Endometrial microvascular endothelial cells (primary cell): Measurements from ENCODE around the gene VPS45. TPM values are rescaled to one million over a fixed set of nuclear protein-coding genes. Genes with fewer than 3 reads are reported as not detected.

Experiments used
- in situ Hi-C: cut with HindIII; loops from 2 replicates; pipeline ENCODE4 v1.10.0; 2017; ENCODE audit warnings: low sequenced_read_pairs, low pct_unique_long_range_greater_than_20kb; ENCODE audit errors: inconsistent ontology term
- total RNA-seq: library from RNA; depleted of rRNA; stranded (reverse); fragments of >200 nt; gene quantifications from one replicate; pipeline ENCODE4 v1.2.3, GENCODE V29; 2015; ENCODE audit errors: inconsistent ontology term

The VPS45 gene
- total RNA-seq, 1 donor from 2014 or later: 23.4 TPM

GRCh38 chr1:150066838-150067183 lies 765 bp upstream of the VPS45 start:
- in situ Hi-C loops: loop anchor here (25.0 kb wide), 1 partner anchor 95 kb away; no protein-coding TSS in a partner anchor

GRCh38 chr1:150068109-150068435 lies 496 bp downstream of the VPS45 start:
- in situ Hi-C loops: loop anchor here (25.0 kb wide), 1 partner anchor 94 kb away; no protein-coding TSS in a partner anchor

GRCh38 chr1:150069923-150070322 lies 2.3 kb downstream of the VPS45 start:
- in situ Hi-C loops: loop anchor here (25.0 kb wide), 1 partner anchor 92 kb away; no protein-coding TSS in a partner anchor

GRCh38 chr1:150072959-150073358 lies 5.4 kb downstream of the VPS45 start:
- in situ Hi-C loops: loop anchor here (25.0 kb wide), 1 partner anchor 89 kb away; no protein-coding TSS in a partner anchor

- in situ Hi-C loops: loop anchor here (25.0 kb wide), 1 partner anchor 89 kb away; no protein-coding TSS in a partner anchor
Measured at GRCh38 chr1:150073516-150073915, 5.9 kb downstream of the VPS45 start.

GRCh38 chr1:150076066-150076465 lies 8.5 kb downstream of the VPS45 start:
- in situ Hi-C loops: no loop called here

- in situ Hi-C loops: no loop called here
Measured at GRCh38 chr1:150076985-150077384, 9.4 kb downstream of the VPS45 start.

- in situ Hi-C loops: no loop called here
Measured at GRCh38 chr1:150080784-150081183, 13.2 kb downstream of the VPS45 start.

GRCh38 chr1:150082494-150082893 lies 14.9 kb downstream of the VPS45 start:
- in situ Hi-C loops: no loop called here

GRCh38 chr1:150083907-150084306 lies 16.3 kb downstream of the VPS45 start:
- in situ Hi-C loops: no loop called here

GRCh38 chr1:150085406-150085805 lies 17.8 kb downstream of the VPS45 start:
- in situ Hi-C loops: no loop called here

- in situ Hi-C loops: no loop called here
Measured at GRCh38 chr1:150087415-150087814, 19.8 kb downstream of the VPS45 start.

- in situ Hi-C loops: no loop called here
Measured at GRCh38 chr1:150089846-150090520, 22.4 kb downstream of the VPS45 start.

GRCh38 chr1:150092180-150092791 lies 24.7 kb downstream of the VPS45 start:
- in situ Hi-C loops: no loop called here

- in situ Hi-C loops: no loop called here
Measured at GRCh38 chr1:150093805-150094204, 26.2 kb downstream of the VPS45 start.

- in situ Hi-C loops: no loop called here
Measured at GRCh38 chr1:150094734-150095265, 27.2 kb downstream of the VPS45 start.

- in situ Hi-C loops: no loop called here
Measured at GRCh38 chr1:150102986-150103385, 35.4 kb downstream of the VPS45 start.

- in situ Hi-C loops: no loop called here
Measured at GRCh38 chr1:150106341-150106740, 38.8 kb downstream of the VPS45 start.

- in situ Hi-C loops: no loop called here
Measured at GRCh38 chr1:150109586-150109985, 42.0 kb downstream of the VPS45 start.

- in situ Hi-C loops: no loop called here
Measured at GRCh38 chr1:150110116-150110515, 42.5 kb downstream of the VPS45 start.
